Spleen (tissue), 7 donors: ENCODE measurements around the gene FCRL3.

Source experiments
- POLR2A ChIP-seq, 3 donors: fragments of 450-650 bp; IDR thresholded peaks; one replicate each; pipeline ENCODE4 v1.5.1; 2017; ENCODE audit warnings: antibody characterized with exemption in 3 of 3, mild to moderate bottlenecking in 1 of 3
- TF ChIP-seq, protein P1 (sequence below), 11 experiments: fragments of 200-600 bp in 7 of 11; fragments of 450-650 bp in 4 of 11; sonication (generic) in 4 of 11; IDR thresholded peaks in 8 of 11; conservative IDR thresholded peaks in 3 of 11; 1 replicate in 7 of 11; 2 replicates in 4 of 11; pipeline versions ENCODE4 v1.4.0 to v1.8.0; 2016 to 2021; ENCODE audit warnings: antibody characterized with exemption in 11 of 11, inconsistent platforms in 4 of 11, mild to moderate bottlenecking in 1 of 11
- donor health status: DM: no; HTN: no; CAD: no; lungs with moderate emphysema.
- donor health status: DM: no; HTN: no; CAD: no.
- donor health status: DM: no; HTN: no; CAD: no.

GRCh38 chr1:157641177-157641576 lies 59.4 kb downstream of the FCRL3 start:
- TF ChIP-seq, protein P1, sequence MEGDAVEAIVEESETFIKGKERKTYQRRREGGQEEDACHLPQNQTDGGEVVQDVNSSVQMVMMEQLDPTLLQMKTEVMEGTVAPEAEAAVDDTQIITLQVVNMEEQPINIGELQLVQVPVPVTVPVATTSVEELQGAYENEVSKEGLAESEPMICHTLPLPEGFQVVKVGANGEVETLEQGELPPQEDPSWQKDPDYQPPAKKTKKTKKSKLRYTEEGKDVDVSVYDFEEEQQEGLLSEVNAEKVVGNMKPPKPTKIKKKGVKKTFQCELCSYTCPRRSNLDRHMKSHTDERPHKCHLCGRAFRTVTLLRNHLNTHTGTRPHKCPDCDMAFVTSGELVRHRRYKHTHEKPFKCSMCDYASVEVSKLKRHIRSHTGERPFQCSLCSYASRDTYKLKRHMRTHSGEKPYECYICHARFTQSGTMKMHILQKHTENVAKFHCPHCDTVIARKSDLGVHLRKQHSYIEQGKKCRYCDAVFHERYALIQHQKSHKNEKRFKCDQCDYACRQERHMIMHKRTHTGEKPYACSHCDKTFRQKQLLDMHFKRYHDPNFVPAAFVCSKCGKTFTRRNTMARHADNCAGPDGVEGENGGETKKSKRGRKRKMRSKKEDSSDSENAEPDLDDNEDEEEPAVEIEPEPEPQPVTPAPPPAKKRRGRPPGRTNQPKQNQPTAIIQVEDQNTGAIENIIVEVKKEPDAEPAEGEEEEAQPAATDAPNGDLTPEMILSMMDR (IDR thresholded peaks at IDR 0.05 in 8 of 11, conservative IDR thresholded peaks at IDR 0.05 in 3 of 11), result no peak
- no peak for TF ChIP-seq POLR2A (IDR thresholded peaks at IDR 0.05)
